T-helper 2 cell treated with Interferon-gamma antibody and Interleukin-4, amounts not matched to agents 100 ng/mL and 5 ng/mL, for 36 hours (primary cell): ENCODE results near the gene CCDC3. TPM values are rescaled to one million over a fixed set of nuclear protein-coding genes. Genes with fewer than 3 reads are reported as not detected.
"Not testable (repeated sequence)": the region's sequence is repeated elsewhere in the genome, so short reads cannot be mapped to it uniquely, and the experiment has no call there.

Experiments
- intact Hi-C: fragments of 100-400 bp; cut with micrococcal nuclease; formaldehyde crosslinking; loops from one replicate; pipeline ENCODE4 v1.15.1; 2023
- total RNA-seq: library from RNA; stranded (reverse); gene quantifications from 2 replicates; pipeline ENCODE4 v1.2.3, GENCODE V29; 2022

CCDC3 gene
- total RNA-seq, 1 donor from 2014 or later, result 0.07 TPM

DNA sequence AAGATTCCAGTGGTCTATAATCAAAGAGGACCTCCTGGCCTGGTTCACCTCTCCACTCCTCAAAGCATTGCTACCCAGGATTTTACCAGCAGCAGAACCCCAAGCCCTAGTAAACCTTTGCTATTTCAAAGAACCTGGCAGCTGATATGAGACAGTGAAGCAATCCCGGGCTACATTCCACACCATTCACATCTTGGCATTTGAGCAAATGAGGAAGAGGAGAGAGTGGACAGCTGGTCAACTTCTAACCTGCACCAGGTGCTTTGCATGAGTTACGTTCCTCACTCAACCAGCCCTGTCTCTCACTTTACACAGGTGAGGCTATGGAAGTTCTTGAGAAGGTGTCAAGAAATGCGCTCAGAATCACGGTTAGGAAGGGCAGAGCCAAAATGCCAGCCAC lies 1.1 kb downstream of the CCDC3 start:
- intact Hi-C loops, result no loop called here

DNA sequence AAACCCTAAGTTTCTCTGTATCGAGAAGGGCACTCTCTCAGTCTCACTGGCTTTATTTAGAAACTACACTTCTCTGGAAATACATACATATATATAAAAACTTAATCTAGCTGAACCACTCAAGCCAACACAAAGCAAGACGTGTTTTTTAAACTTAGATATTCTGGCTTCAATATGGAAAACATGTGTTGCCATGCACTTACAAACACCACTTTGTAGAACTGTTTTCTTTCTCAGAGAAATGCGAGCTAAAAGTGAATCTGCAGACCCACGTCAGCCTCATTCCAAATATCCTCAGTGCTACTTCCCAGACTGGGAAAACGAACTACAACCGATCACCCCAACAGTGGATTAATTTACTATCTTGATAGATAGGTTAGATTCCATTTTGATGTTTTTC lies 1.7 kb downstream of the CCDC3 start:
- intact Hi-C loops, result no loop called here

DNA sequence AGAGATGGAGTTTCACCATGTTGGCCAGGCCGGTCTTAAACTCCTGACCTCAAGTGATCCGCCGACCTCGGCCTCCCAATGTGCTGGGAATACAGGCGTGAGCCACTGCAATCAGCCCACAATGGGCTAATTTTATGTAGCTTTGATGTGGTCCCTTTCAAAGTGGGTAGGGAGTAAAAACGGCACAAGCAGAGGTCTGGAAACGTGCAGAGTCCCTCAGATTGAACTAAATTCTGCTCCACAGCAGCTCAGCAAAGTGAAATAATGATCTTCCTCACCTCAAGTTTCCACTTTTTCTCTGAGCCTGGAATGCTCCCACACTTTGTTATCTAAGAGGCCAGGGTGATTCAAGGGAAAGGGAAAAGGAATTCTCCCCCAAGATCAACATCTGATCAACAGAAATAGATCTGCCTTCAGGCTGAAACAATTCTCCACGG lies 6.1 kb downstream of the CCDC3 start:
- intact Hi-C loops, result no loop called here

DNA sequence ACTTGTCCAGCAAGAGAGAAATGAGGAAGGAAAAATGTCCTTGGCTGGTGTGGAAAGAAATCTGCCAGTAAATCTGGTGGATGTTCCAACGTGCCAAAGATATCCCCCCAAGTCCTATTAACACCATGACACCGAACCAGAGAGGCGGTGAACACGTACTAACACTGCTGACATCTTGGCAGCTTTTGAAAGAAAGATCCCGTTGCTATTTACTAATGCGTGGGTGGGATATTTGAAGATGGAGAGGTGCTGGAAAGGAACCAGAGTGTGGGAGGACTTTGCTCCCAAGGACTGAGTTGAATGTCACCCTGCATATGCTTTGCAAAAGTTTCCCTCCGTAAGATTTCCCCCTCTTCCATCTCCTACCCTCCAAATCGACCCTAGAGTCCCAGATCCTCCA lies 7.9 kb downstream of the CCDC3 start:
- intact Hi-C loops, result no loop called here

DNA sequence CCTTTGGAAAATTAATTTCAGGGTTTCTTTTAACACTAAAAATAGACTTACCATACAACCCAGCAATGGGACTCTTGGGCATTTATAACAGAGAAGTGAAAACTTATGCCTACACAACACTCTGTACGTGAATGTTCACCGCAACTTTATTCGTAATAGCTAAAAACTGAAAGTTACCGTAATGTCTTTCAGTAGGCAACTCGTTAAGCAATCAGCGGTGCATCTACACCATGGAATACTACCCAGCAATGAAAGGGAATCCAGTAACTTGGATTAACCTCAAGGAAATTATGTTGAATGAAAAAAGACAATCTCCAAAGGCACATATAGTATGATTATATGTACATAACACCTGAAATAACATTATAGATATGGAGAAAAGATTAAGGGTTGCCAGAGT lies 16.2 kb downstream of the CCDC3 start:
- intact Hi-C loops, result no loop called here

DNA sequence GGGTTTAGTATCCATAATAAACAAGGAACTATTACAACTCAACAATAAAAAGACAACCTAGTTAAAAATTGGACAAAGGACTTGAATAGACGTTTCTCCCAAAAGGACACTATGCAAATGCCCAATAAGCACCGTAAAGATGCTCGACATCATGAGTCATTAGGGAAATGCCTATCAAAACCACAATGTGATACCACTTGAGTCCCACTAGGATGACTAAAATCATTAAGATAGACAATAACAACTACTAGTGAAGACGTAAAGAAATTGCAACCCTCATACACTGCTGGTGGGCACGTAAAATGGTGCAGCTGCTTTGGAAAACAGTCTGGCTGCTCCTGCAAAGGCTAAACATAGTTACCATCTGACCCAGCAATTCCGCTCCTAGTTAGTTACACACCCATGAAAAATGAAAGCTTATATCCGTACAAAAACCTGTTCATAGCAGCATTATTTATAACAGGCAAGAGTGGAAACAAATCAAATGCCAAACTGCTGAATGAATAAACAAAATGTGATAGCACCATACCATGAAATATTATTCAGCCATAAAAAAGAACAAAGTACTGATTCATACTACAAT lies 17.3 kb downstream of the CCDC3 start:
- intact Hi-C loops, result no loop called here

DNA sequence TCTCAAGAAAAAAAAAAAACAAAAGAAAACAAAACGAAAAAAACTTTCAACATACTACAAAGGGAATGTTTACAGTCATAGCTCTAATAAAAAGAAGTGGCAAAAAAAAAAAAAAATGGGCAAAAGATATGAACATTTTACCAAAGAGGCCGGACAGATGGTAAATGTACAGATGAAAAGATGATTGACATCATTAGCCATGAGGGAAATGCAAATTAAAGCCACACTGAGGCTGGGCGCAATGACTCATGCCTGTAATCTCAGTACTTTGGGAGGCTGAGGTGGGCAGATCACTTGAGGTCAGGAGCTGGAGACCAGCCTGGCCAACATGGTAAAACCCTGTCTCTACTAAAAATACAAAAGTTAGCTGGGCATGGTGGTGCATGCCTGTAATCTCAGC lies 17.9 kb downstream of the CCDC3 start:
- intact Hi-C loops, result not testable (repeated sequence)

DNA sequence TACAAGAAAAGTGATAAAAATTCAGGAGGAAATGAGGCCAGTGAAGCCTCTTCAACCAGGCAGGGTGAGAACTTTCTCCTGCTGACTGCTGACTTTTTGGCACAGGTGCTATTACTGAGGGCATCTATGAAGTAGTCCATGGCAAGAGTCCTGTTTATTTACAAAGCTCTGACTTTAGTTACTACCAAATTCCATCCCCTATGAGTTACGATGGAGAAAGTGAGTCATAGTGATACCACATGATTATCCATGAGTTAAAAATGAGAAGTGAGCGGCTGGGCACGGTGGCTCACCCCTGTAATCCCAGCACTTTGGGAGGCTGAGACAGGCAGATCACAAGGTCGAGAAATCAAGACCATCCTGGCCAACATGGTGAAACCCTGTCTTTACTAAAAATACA lies 19.9 kb downstream of the CCDC3 start:
- intact Hi-C loops, result no loop called here

DNA sequence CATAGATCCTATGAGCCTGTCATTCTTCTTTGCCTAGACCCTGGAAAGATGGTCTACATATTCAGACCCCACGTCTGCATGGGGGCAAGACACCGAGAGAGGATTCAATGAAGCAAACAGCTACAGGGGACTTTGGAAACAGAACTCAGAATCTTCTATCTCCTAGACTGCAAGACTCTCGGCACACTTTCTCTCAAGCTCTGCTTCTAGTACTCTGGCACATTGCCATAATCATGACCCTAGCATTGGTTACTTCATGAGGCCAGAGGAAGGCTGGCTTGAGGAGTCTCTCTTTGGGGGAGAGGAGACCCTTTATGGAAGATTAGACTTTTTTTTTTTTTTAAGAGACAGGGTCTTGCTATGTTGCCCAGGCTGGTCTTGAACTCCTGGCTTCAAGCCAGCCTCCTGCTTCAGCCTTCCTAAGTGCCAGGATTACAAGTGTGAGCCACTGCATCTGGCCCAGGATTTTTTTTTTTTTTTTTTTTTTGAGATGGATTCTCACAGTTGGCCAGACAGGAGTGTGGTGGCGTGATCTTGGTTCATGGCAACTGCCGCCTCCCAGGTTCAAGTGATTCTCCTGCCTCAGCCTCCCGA lies 20.7 kb downstream of the CCDC3 start:
- intact Hi-C loops, result no loop called here

DNA sequence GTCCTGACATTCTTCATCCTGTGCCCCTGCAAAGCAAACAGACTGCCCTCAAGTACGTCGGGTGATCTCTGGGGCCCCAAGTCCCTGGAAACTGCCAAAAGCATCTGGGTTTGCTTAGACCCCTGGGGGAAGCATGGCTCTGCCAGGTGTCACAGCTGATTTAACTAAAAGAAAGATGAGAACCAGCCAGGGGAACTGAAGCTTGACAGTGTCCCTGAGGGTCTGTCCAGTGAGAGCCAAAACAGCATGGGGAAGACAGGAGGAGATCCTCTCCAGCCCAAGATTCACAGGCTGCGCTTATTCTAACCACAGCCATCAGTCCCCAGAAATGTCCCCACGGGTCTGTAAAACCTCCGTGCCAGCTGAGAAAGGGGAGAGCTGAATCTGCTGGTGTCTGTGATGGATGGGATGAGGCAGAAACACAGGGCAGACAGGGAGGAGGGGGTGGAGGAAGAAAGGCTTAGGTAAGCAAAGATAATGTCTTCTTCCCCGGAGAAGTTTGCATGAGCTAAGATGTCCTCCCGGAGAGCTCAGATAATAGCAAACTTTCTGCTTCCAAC lies 21.3 kb downstream of the CCDC3 start:
- intact Hi-C loops, result no loop called here

DNA sequence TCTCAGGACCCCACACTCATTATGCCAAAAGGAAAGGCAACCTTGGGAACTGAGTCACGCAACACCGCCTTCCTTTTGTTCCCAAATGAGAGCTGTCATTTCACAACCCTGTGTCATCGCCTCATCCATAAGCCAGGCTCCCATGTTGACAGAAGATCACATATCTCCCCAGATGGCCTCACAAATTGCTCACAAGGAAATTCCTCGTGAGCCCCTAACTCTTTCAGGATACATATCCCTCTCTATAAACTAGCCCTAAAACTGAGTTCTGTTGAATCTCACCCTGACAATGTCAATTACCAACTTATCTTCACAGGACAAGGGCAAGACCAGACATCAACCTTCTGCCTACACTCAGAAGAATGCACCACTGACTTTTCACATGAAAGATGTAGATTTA lies 22.6 kb downstream of the CCDC3 start:
- intact Hi-C loops, result no loop called here

DNA sequence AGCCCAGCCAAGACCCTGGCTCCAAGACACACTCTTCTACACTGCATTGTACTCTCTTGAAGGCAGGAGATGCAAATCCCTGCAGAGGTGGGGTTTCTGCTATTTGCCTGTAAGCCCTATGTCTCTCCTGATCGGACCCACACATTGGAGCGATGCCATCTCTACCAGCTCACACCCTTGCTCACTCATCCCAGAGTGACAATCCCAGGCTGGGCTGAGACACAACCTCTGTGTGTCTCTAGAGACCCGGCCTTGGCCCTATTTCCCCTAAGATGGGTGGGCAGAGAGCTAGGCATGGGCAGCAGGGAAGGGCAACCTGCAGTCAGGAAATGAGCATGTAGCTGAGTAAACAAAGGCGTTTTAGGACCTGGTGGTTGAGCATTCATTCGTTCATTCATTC lies 25.6 kb downstream of the CCDC3 start:
- intact Hi-C loops, result no loop called here

DNA sequence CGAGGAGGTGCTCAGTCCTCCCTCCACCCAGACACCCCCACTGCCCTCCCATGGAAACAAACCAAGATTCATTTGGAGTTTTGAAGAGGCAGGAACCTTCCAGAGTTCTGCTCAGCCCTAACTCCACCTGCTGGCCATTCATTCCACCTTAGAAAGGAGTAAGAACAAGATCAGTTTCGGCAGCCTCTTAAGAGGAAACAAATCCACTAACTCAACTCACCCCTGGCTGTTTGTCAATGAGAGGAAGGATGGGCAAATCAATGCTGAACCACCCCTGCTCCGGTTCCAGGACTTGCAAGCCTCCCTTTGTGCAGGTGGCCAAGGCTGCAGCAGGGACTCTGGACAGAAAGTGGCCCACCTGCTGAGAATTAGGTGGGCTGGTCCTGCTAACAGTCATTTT lies 26.2 kb downstream of the CCDC3 start:
- intact Hi-C loops, result no loop called here

DNA sequence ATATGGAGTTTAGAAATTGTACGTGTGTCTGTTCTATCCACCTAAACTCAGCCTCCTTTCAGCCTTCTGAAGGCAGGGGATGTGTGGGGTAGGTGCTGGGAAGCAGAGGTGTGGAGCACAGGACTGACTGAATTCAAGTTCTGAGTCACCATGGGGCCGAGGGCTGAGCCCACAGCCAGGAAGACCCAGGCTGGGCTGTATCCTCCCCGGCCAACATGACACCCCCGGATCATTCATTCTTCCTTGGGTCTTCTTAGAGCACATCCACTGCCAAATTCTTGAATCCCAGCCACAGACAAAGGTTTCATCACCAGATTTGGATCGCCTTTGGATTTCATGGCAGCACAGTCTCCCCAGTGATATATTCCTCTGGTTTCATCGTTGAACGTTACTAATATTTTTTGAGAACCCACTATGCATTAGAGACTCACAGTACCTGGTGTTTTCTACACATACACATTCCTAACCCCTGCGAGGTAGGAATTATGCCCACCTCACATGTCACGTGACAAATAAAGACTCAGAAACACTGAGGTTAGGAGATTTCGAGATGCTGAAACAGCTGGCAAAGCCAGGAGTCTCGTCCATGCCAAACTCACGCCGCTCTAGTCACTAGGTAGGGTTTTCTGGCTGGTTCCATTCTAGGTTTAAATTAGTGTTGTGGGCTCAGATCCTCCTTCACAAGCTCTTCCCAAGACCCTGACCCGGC lies 26.9 kb downstream of the CCDC3 start:
- intact Hi-C loops, result no loop called here

DNA sequence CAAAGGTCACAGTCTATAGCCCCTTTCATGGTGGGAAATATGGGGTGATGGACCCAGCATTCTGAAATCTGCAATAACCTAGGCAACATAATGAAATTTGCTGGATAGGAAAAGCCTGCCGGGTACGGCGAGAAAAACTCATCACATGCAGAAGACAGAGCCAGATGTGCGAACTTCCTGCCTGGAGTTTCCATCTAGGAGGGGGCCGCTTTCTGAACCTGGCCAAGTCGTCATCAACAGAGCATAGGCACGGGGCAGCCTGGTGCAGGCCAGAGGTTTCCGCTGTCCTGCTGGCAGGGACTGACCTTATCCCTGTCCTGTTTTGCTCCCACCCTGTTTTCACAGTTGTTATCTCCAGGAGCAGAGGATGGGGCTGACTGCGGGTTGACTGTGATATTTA lies 27.4 kb downstream of the CCDC3 start:
- intact Hi-C loops, result no loop called here

DNA sequence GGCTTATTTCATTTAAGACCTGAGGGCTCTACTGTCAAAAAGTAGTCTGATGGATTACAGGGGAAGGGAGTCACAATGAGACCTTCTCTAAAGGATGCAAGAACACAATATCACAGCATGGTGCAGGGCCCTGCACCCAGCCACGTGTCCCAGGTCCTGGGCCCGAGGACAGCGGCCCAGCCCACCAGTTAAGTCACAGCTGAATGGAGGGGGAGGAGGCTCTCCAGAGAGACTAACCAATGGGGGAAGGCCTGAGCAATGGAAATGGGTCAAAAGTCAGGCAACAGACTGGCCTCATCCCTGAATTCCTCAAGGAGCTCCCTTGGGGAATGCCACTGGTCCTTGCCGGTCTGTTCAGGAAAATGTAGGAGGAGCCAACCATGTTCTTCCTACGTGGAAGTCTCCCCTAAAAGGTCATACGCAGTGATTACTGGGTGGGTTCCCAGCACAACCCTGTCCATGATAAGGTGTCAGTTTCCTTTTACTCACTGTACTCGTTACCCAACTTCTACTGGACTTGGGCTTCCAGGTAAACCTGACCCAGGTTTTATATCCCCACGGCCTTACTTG lies 28.3 kb downstream of the CCDC3 start:
- intact Hi-C loops, result no loop called here

DNA sequence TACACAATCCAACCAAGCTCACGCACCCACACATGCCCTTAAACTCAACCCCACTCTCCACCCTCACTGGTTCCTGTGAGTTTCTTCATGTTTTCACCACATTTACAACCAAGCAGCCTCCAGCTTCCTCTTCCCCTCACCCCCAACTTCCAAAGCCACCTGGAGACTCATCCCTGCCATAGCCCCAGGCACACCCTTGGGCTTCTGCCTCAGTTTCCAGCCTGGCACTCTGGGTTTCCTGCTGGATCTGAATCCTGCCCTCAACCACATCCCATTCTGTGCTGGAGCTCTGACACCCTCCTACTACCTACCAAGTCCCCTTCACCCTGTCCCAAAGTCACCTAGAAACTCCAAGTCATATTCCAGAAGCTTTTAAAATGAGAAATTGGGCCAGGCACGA lies 29.4 kb downstream of the CCDC3 start:
- intact Hi-C loops, result no loop called here

DNA sequence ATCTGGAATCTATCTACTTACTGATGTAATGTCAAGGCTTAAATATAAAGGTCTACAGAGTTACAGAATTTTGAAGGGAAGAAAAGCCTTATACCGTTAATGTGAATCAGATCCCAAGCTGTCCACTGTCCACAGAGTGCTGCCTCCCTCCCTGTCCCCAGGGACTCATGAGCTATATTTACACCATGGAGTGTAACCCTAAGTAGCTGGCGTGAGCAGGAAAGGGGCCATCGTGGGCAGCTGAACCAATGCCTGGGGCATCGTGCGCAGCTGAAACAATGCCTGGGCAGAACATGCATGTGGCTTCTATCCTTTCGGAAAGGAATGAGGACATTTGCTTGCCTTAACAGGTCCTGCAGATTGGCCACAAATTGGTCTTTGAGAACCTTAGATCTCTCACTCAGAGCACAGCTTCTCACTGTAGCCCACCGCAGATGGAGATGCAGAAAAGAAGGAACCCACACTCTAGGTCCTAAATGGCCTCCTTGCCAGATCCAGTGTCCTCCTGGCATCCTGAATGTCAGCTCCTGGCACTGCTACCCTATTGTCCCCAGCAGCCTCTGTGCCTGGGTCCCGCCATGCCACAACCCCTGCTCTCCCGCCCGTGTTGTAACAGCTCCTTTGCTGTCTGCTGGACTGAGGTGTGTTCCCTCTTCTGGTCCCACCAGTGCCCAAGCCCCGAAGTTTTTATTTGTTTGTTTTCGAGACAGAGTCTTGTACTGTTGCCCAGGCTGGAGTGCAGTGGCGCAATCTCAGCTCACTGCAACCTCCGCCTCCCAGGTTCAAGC lies 30.3 kb downstream of the CCDC3 start:
- intact Hi-C loops, result no loop called here

DNA sequence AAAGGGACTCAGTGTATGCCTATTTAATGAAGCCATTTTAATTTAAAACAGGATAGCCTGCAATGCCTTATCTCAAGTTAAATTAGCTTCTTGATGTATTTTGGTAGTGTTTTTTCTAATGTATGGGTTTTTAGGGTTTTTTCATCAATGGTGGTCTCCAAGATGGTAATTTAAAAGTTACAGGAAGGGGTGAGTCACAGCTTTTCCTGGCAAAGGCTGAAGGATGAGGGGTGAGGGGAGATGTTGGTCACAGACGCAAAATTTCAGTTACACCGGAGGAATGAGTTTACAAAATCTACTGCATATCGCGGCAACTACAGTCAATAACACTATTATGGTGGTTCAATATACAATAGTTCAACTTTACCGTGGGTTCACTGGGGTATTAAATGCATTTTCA lies 31.6 kb downstream of the CCDC3 start:
- intact Hi-C loops, result no loop called here

DNA sequence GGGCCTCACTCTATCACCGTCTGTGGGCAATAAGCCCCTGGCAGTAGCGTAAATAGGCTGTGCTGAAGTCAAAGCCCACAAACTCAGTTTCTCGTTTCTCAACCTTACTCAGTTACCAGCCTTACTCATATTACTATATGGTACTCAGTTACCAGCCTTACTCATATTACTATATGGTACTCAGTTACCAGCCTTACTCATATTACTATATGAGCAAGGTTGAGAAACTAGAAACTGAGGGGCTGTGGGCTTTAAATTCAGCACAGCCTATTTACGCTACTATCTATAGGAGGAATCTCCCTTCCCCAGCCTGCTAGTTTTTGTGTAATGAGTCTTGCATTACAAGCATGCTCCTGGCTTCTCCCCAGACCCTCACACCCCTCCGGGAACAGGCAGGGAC lies 35.4 kb downstream of the CCDC3 start:
- intact Hi-C loops, result no loop called here

DNA sequence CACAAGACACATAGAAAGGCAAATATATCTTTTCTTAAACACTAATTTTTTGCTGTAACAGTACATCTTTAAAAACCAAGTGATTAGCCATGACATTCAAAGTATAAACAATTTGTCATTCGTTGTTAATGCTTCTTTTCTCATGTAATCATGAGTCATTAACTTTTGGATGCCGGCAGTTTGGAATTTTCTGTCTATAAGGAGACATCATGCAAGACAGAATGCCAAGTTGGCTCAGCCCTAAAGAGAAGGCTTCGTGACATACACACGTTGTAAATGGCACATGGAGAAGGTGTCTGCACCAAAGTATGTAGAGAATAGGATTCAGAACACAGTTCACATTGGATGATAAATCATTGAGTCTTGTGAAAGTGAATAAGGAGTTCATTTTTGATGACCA lies 35.9 kb downstream of the CCDC3 start:
- intact Hi-C loops, result no loop called here

DNA sequence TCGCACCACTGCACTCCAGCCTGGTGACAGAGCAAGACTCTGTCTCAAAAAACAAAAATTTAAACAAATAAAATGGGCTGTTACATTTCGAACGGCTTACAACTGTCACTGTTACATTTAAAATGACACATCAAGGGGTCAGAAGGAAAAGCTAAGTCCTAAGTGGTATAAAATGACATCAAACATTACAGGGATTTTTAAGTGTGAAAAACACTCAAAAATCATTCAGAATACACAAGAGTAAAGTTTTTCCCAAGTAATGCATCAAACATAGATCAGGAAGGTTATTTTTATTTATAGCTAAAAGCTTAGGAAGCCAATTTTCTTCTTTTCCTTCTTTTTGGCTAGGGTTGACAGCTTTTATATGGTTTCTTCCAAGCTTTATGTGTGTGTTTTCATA lies 39.0 kb downstream of the CCDC3 start:
- intact Hi-C loops, result no loop called here
